H1 (cell line): ENCODE data around the gene IL22RA2.

Source experiments
- EZH2 ChIP-seq: fragments of 200-600 bp; sonication (generic); IDR thresholded peaks from 2 replicates; pipeline ENCODE4 v1.7.1; 2012; ENCODE audit warnings: low read depth, mild to moderate bottlenecking, moderate library complexity, low read length, inconsistent platforms; ENCODE audit not compliant: severe bottlenecking
- JUN ChIP-seq: IDR thresholded peaks from 2 replicates; pipeline ENCODE4 v1.6.1; 2011; ENCODE audit warnings: low read depth, mild to moderate bottlenecking, improper control_type of control experiment, low read length
- TBP ChIP-seq: IDR thresholded peaks from 2 replicates; pipeline ENCODE4 v1.6.1; 2011; ENCODE audit warnings: low read depth, low read length, improper control_type of control experiment
- YY1 ChIP-seq: IDR thresholded peaks from 2 replicates; pipeline ENCODE4 v1.6.1; 2011; ENCODE audit warnings: low read depth, mild to moderate bottlenecking, low read length
- TF ChIP-seq, protein P1 (sequence below), 3 experiments: IDR thresholded peaks; 1 replicate in 2 of 3; 2 replicates in 1 of 3; pipeline versions ENCODE4 v1.5.1 to v1.6.1; 2011; ENCODE audit warnings: low read length in 3 of 3, mild to moderate bottlenecking in 3 of 3, inconsistent platforms in 2 of 3, low read depth in 1 of 3, moderate library complexity in 1 of 3; ENCODE audit not compliant: insufficient read depth in 1 of 3; ENCODE audit errors: control extremely low read depth in 1 of 3

DNA sequence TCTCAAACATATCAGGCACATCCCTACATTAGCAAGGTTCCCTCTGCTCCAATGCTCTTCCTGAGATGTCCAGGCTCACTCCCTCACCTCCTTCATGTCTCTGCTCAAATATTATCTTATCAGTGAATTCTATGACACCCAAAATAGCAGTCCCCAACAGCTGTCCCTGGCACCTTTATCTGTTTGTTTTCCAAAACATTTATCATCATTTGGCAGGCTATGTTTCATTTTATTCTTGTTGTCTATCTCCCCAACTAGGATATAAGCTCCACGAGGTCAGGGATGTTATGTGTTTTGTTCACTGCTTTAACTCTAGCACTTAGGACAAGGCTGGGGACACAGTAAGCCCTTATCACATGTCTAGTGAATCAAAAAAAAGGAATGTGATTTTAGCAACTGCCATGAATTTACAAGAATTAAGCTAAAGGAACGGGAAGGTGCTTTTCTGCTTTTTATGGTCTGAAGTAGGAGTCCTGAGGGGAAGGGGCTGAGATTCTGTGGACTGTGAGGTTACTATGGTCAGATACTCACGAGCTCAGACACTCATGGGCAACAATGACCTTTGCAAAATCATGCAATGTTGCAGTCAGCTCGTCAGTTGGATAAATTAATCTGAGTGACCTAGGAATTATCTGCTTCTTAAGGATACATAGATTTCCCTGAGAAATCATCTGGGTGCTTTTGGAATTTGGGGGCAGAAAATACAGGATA lies 1.9 kb upstream of the IL22RA2 start:
- TF ChIP-seq JUN = no peak
- TF ChIP-seq, protein P1, sequence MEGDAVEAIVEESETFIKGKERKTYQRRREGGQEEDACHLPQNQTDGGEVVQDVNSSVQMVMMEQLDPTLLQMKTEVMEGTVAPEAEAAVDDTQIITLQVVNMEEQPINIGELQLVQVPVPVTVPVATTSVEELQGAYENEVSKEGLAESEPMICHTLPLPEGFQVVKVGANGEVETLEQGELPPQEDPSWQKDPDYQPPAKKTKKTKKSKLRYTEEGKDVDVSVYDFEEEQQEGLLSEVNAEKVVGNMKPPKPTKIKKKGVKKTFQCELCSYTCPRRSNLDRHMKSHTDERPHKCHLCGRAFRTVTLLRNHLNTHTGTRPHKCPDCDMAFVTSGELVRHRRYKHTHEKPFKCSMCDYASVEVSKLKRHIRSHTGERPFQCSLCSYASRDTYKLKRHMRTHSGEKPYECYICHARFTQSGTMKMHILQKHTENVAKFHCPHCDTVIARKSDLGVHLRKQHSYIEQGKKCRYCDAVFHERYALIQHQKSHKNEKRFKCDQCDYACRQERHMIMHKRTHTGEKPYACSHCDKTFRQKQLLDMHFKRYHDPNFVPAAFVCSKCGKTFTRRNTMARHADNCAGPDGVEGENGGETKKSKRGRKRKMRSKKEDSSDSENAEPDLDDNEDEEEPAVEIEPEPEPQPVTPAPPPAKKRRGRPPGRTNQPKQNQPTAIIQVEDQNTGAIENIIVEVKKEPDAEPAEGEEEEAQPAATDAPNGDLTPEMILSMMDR (IDR thresholded peaks at IDR 0.05; ENCODE audit: control extremely low read depth in 1 of 3, insufficient read depth in 1 of 3, low read depth in 1 of 3, low read length in 3 of 3) = no peak
- no peak for TF ChIP-seq EZH2
- TF ChIP-seq YY1 = no peak
- TF ChIP-seq TBP = no peak
